GM23338 (cell line): Measurements from ENCODE around the gene LINC00305. TPM values are rescaled to one million over a fixed set of nuclear protein-coding genes. Genes with fewer than 3 reads are reported as not detected.

Experiments used
- ATAC-seq: fragments of 200-7000 bp; cut with Tn5 transposase; 3 replicates; pipeline ENCODE4 v1.9.1; 2020
- DNase-seq: peaks from one replicate; pipeline ENCODE4 v3.0.0-alpha.2; 2015; ENCODE audit warnings: low spot score
- H2AFZ ChIP-seq: fragments of 200-600 bp; sonication (generic); 2 replicates; pipeline ENCODE4 v1.8.0; 2016; ENCODE audit warnings: antibody characterized with exemption, mild to moderate bottlenecking, moderate library complexity
- H3F3A ChIP-seq: fragments of 200-600 bp; sonication (generic); replicated peaks from 2 replicates; pipeline ENCODE4 v1.8.0; 2017; ENCODE audit warnings: antibody characterized with exemption, mixed run types, low read depth
- H3K27ac ChIP-seq: fragments of 200-600 bp; sonication (generic); 2 replicates; pipeline ENCODE4 v1.6.1; 2016; ENCODE audit warnings: low read depth
- H3K27me3 ChIP-seq: fragments of 200-600 bp; sonication (generic); 2 replicates; pipeline ENCODE4 v1.8.0; 2016; ENCODE audit warnings: mild to moderate bottlenecking, mixed run types, moderate library complexity; ENCODE audit not compliant: insufficient read depth
- H3K36me3 ChIP-seq: fragments of 200-600 bp; sonication (generic); 2 replicates; pipeline ENCODE4 v1.8.0; 2016; ENCODE audit warnings: mild to moderate bottlenecking; ENCODE audit not compliant: insufficient read depth
- H3K4me1 ChIP-seq: fragments of 200-600 bp; sonication (generic); 2 replicates; pipeline ENCODE4 v1.8.0; 2016; ENCODE audit warnings: mild to moderate bottlenecking, moderate library complexity; ENCODE audit not compliant: insufficient read depth
- H3K4me2 ChIP-seq: fragments of 200-600 bp; sonication (generic); 2 replicates; pipeline ENCODE4 v1.7.1; 2017; ENCODE audit warnings: mixed run types
- H3K4me3 ChIP-seq: fragments of 200-600 bp; sonication (generic); 2 replicates; pipeline ENCODE4 v1.6.1; 2016; ENCODE audit warnings: mixed run types
- H3K79me2 ChIP-seq: fragments of 200-600 bp; sonication (generic); replicated peaks from 2 replicates; pipeline ENCODE4 v1.8.0; 2017; ENCODE audit warnings: mild to moderate bottlenecking; ENCODE audit not compliant: insufficient read depth
- H3K9me2 ChIP-seq: fragments of 200-600 bp; sonication (generic); 2 replicates; pipeline ENCODE4 v1.8.0; 2017; ENCODE audit not compliant: insufficient read depth
- H4K20me1 ChIP-seq: fragments of 200-600 bp; sonication (generic); replicated peaks from 2 replicates; pipeline ENCODE4 v1.8.0; 2017; ENCODE audit warnings: mild to moderate bottlenecking; ENCODE audit not compliant: insufficient read depth
- H3K27ac Mint-ChIP-seq: 2 replicates; pipeline ENCODE4 v1.8.0; 2020; ENCODE audit warnings: inconsistent platforms, mild to moderate bottlenecking, moderate library complexity, mixed read lengths
- H3K27me3 Mint-ChIP-seq: 3 replicates; pipeline ENCODE4 v1.8.0; 2022; ENCODE audit warnings: low read depth, mild to moderate bottlenecking, moderate library complexity, mixed read lengths, inconsistent platforms; ENCODE audit not compliant: insufficient read depth, poor library complexity
- H3K36me3 Mint-ChIP-seq: 3 replicates; pipeline ENCODE4 v1.8.0; 2021; ENCODE audit warnings: low read depth, mild to moderate bottlenecking, inconsistent platforms, moderate library complexity, mixed read lengths
- H3K4me1 Mint-ChIP-seq: 3 replicates; pipeline ENCODE4 v1.8.0; 2020; ENCODE audit warnings: mild to moderate bottlenecking, inconsistent platforms, mixed read lengths
- H3K4me3 Mint-ChIP-seq: 3 replicates; pipeline ENCODE4 v1.8.0; 2021; ENCODE audit warnings: moderate library complexity, mild to moderate bottlenecking, inconsistent platforms, mixed read lengths
- H3K9me3 Mint-ChIP-seq: 3 replicates; pipeline ENCODE4 v1.8.0; 2020; ENCODE audit warnings: moderate library complexity, mild to moderate bottlenecking, inconsistent platforms, mixed read lengths
- CREB1 ChIP-seq: fragments of 250-450 bp; sonication (Bioruptor Pico); IDR thresholded peaks from 2 replicates; pipeline ENCODE4 v1.5.0; 2020; ENCODE audit warnings: low read depth, mild to moderate bottlenecking, moderate library complexity
- EZH2 ChIP-seq: fragments of 200-600 bp; sonication (generic); IDR thresholded peaks from one replicate; pipeline ENCODE4 v1.8.0; 2017; ENCODE audit warnings: antibody characterized with exemption, mild to moderate bottlenecking, low read depth; ENCODE audit not compliant: unreplicated experiment
- EZH2phosphoT487 ChIP-seq: fragments of 200-600 bp; sonication (generic); IDR thresholded peaks from one replicate; pipeline ENCODE4 v1.8.1; 2018; ENCODE audit warnings: antibody characterized with exemption; ENCODE audit not compliant: unreplicated experiment
- JUNB ChIP-seq: IDR thresholded peaks from one replicate; pipeline ENCODE4 v1.6.1; 2016; ENCODE audit warnings: antibody characterized with exemption; ENCODE audit not compliant: unreplicated experiment
- NANOG ChIP-seq: IDR thresholded peaks from 2 replicates; pipeline ENCODE4 v1.6.1; 2016; ENCODE audit warnings: antibody characterized with exemption, borderline replicate concordance
- POLR2AphosphoS5 ChIP-seq: IDR thresholded peaks from 2 replicates; pipeline ENCODE4 v1.6.1; 2016; ENCODE audit warnings: antibody characterized with exemption, low read depth
- STAT1 ChIP-seq: IDR thresholded peaks from one replicate; pipeline ENCODE4 v1.6.1; 2016; ENCODE audit warnings: antibody characterized with exemption; ENCODE audit not compliant: unreplicated experiment
- ZNF114 ChIP-seq: fragments of 250-450 bp; sonication (Bioruptor Pico); IDR thresholded peaks from 2 replicates; pipeline ENCODE4 v1.5.0; 2020; ENCODE audit warnings: mild to moderate bottlenecking, moderate library complexity
- ZNF331 ChIP-seq: fragments of 250-450 bp; sonication (Bioruptor Pico); IDR thresholded peaks from 2 replicates; pipeline ENCODE4 v1.5.0; 2020; ENCODE audit warnings: low read depth, mild to moderate bottlenecking, moderate library complexity
- polyA plus RNA-seq: library from polyadenylated mRNA; unstranded; fragments of >200 nt; fragmentation: Nextera tagmentation; extraction: Ambion mirVana; gene quantifications from 2 replicates; pipeline ENCODE4 v1.2.1, GENCODE V29; 2016
- total RNA-seq: library from RNA; depleted of rRNA; stranded (reverse); fragments of >200 nt; shearing (Covaris generic); gene quantifications from 2 replicates; pipeline ENCODE4 v1.2.3, GENCODE V29; 2014
- TF ChIP-seq, protein P1 (sequence below), 2 experiments: fragments of 200-600 bp in 1 of 2; sonication (generic) in 1 of 2; conservative IDR thresholded peaks; 2 replicates each; pipeline versions ENCODE4 v1.5.1 to v1.6.1; 2016 to 2017; ENCODE audit warnings: antibody characterized with exemption in 2 of 2, low read depth in 2 of 2, mild to moderate bottlenecking in 2 of 2, moderate library complexity in 1 of 2
- TF ChIP-seq, protein P2 (sequence below): IDR thresholded peaks from 2 replicates; pipeline ENCODE4 v1.6.1; 2016; ENCODE audit warnings: antibody characterized with exemption
- TF ChIP-seq, protein P3 (sequence below): IDR thresholded peaks from one replicate; pipeline ENCODE4 v1.6.1; 2018; ENCODE audit warnings: antibody characterized with exemption; ENCODE audit not compliant: unreplicated experiment
- TF ChIP-seq, protein P4 (sequence below): fragments of 250-450 bp; sonication (Bioruptor Pico); IDR thresholded peaks from 2 replicates; pipeline ENCODE4 v1.5.0; 2020; ENCODE audit warnings: mild to moderate bottlenecking, moderate library complexity

Gene LINC00305
- total and polyA plus RNA-seq, 2 experiments from 2014 or later, result not detected

DNA sequence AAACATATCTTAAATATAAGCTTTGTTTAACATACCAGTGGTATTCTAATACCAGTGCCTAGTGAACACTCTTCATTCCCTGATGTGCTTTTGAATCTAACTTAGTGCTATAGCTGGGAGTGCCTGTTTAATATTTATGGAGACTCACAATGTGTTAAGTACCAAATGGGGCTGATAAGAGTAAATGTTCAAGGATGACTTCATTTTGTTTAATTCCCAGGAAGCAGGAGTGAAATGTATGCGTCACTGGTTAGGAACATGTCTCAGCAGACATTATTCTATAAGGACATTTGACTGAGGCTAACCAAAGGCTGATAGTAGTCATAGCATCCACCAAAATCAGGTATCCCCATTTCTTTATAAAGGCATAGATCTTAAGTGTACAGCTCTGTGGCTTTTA is 31.7 kb upstream of the LINC00305 start:
- H3K4me2 ChIP-seq, result no peak overlapping the region
- no peak overlapping the region for H3K27ac ChIP-seq
- Mint-ChIP-seq H3K4me3 (no peak overlapping the region), H3K4me1 (peaks cover 20% of the 10 kb centered on the region), H3K9me3 (no peaks in the 10 kb centered on the region; the same call in 2 of the 3 replicates), H3K27ac (no peak overlapping the region), H3K27me3 (no peaks in the 10 kb centered on the region), H3K36me3 (no peaks in the 10 kb centered on the region)
- ATAC-seq (no peak), DNase-seq (no peak)
- TF ChIP-seq, protein P1, sequence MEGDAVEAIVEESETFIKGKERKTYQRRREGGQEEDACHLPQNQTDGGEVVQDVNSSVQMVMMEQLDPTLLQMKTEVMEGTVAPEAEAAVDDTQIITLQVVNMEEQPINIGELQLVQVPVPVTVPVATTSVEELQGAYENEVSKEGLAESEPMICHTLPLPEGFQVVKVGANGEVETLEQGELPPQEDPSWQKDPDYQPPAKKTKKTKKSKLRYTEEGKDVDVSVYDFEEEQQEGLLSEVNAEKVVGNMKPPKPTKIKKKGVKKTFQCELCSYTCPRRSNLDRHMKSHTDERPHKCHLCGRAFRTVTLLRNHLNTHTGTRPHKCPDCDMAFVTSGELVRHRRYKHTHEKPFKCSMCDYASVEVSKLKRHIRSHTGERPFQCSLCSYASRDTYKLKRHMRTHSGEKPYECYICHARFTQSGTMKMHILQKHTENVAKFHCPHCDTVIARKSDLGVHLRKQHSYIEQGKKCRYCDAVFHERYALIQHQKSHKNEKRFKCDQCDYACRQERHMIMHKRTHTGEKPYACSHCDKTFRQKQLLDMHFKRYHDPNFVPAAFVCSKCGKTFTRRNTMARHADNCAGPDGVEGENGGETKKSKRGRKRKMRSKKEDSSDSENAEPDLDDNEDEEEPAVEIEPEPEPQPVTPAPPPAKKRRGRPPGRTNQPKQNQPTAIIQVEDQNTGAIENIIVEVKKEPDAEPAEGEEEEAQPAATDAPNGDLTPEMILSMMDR (conservative IDR thresholded peaks at IDR 0.05; ENCODE audit: low read depth in 2 of 2), result no peak
- TF ChIP-seq, protein P2, sequence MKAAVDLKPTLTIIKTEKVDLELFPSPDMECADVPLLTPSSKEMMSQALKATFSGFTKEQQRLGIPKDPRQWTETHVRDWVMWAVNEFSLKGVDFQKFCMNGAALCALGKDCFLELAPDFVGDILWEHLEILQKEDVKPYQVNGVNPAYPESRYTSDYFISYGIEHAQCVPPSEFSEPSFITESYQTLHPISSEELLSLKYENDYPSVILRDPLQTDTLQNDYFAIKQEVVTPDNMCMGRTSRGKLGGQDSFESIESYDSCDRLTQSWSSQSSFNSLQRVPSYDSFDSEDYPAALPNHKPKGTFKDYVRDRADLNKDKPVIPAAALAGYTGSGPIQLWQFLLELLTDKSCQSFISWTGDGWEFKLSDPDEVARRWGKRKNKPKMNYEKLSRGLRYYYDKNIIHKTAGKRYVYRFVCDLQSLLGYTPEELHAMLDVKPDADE, result no peak
- TF ChIP-seq EZH2 (no peak), ZNF331 (CRISPR knock-in tag) (no peak), ZNF114 (CRISPR knock-in tag) (no peak), EZH2phosphoT487 (no peak), POLR2AphosphoS5 (no peak), CREB1 (CRISPR knock-in tag) (no peak), JUNB (no peak), NANOG (no peak), STAT1 (no peak)
- TF ChIP-seq, protein P3, sequence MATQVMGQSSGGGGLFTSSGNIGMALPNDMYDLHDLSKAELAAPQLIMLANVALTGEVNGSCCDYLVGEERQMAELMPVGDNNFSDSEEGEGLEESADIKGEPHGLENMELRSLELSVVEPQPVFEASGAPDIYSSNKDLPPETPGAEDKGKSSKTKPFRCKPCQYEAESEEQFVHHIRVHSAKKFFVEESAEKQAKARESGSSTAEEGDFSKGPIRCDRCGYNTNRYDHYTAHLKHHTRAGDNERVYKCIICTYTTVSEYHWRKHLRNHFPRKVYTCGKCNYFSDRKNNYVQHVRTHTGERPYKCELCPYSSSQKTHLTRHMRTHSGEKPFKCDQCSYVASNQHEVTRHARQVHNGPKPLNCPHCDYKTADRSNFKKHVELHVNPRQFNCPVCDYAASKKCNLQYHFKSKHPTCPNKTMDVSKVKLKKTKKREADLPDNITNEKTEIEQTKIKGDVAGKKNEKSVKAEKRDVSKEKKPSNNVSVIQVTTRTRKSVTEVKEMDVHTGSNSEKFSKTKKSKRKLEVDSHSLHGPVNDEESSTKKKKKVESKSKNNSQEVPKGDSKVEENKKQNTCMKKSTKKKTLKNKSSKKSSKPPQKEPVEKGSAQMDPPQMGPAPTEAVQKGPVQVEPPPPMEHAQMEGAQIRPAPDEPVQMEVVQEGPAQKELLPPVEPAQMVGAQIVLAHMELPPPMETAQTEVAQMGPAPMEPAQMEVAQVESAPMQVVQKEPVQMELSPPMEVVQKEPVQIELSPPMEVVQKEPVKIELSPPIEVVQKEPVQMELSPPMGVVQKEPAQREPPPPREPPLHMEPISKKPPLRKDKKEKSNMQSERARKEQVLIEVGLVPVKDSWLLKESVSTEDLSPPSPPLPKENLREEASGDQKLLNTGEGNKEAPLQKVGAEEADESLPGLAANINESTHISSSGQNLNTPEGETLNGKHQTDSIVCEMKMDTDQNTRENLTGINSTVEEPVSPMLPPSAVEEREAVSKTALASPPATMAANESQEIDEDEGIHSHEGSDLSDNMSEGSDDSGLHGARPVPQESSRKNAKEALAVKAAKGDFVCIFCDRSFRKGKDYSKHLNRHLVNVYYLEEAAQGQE, result no peak
- TF ChIP-seq, protein P4, sequence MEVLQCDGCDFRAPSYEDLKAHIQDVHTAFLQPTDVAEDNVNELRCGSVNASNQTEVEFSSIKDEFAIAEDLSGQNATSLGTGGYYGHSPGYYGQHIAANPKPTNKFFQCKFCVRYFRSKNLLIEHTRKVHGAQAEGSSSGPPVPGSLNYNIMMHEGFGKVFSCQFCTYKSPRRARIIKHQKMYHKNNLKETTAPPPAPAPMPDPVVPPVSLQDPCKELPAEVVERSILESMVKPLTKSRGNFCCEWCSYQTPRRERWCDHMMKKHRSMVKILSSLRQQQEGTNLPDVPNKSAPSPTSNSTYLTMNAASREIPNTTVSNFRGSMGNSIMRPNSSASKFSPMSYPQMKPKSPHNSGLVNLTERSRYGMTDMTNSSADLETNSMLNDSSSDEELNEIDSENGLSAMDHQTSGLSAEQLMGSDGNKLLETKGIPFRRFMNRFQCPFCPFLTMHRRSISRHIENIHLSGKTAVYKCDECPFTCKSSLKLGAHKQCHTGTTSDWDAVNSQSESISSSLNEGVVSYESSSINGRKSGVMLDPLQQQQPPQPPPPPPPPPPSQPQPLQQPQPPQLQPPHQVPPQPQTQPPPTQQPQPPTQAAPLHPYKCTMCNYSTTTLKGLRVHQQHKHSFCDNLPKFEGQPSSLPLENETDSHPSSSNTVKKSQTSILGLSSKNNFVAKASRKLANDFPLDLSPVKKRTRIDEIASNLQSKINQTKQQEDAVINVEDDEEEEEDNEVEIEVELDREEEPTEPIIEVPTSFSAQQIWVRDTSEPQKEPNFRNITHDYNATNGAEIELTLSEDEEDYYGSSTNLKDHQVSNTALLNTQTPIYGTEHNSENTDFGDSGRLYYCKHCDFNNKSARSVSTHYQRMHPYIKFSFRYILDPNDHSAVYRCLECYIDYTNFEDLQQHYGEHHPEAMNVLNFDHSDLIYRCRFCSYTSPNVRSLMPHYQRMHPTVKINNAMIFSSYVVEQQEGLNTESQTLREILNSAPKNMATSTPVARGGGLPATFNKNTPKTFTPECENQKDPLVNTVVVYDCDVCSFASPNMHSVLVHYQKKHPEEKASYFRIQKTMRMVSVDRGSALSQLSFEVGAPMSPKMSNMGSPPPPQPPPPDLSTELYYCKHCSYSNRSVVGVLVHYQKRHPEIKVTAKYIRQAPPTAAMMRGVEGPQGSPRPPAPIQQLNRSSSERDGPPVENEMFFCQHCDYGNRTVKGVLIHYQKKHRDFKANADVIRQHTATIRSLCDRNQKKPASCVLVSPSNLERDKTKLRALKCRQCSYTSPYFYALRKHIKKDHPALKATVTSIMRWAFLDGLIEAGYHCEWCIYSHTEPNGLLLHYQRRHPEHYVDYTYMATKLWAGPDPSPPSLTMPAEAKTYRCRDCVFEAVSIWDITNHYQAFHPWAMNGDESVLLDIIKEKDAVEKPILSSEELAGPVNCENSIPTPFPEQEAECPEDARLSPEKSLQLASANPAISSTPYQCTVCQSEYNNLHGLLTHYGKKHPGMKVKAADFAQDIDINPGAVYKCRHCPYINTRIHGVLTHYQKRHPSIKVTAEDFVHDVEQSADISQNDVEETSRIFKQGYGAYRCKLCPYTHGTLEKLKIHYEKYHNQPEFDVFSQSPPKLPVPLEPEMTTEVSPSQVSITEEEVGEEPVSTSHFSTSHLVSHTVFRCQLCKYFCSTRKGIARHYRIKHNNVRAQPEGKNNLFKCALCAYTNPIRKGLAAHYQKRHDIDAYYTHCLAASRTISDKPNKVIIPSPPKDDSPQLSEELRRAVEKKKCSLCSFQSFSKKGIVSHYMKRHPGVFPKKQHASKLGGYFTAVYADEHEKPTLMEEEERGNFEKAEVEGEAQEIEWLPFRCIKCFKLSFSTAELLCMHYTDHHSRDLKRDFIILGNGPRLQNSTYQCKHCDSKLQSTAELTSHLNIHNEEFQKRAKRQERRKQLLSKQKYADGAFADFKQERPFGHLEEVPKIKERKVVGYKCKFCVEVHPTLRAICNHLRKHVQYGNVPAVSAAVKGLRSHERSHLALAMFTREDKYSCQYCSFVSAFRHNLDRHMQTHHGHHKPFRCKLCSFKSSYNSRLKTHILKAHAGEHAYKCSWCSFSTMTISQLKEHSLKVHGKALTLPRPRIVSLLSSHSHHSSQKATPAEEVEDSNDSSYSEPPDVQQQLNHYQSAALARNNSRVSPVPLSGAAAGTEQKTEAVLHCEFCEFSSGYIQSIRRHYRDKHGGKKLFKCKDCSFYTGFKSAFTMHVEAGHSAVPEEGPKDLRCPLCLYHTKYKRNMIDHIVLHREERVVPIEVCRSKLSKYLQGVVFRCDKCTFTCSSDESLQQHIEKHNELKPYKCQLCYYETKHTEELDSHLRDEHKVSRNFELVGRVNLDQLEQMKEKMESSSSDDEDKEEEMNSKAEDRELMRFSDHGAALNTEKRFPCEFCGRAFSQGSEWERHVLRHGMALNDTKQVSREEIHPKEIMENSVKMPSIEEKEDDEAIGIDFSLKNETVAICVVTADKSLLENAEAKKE, result no peak
- peak overlapping the region; percentile 64; the same call in 1 of the 2 replicates for H2AFZ ChIP-seq
- no peaks in the 10 kb centered on the region for H3K27me3 ChIP-seq
- H4K20me1 ChIP-seq, result no peaks in the 10 kb centered on the region
- no peaks in the 10 kb centered on the region for H3F3A ChIP-seq
- no peak overlapping the region for H3K4me3 ChIP-seq
- H3K79me2 ChIP-seq, result no peaks in the 10 kb centered on the region
- H3K9me2 ChIP-seq, result peaks cover 11% of the 10 kb centered on the region
- H3K36me3 ChIP-seq, result no peaks in the 10 kb centered on the region
- H3K4me1 ChIP-seq, result peaks cover 26% of the 10 kb centered on the region
